ENCODE results near the gene IFIT1B. TPM values are rescaled to one million over a fixed set of nuclear protein-coding genes. Genes with fewer than 3 reads are reported as not detected.

The IFIT1B gene
- total RNA-seq, 1 donor from 2014 or later, result not detected

DNA sequence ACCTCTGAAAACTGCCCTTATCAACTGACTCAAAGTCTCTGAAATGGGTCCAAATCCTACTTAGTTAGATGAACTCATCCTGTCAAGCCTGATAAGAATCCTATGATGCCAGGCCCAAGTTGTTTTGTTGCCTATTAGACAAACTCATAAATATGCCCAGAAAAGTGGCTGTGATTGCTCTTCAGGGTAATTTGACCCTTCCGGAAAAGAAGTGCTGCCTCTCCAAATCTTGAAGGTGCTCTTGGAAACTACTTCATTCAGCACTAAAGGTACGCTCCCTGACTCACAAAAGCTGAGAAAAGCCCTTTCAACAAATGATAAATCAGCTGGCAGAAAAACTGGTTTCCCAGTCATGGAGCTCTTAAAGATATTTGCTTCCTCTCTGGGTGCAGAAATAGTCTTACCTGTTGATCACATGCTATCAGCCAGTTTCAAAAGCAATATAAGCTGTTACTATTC is 43.2 kb downstream of the IFIT1B start:
- intact Hi-C loops (cut with DNase I), result no loop called here
- peaks cover 0 to 9% of the 10 kb centered on the region in 2 donors for H3K36me3 ChIP-seq
- H3K4me1 ChIP-seq, result peaks cover 21% of the 10 kb centered on the region
- TF ChIP-seq POLR2A (IDR thresholded peaks at IDR 0.05), result no peak
- TF ChIP-seq POLR2AphosphoS5 (IDR thresholded peaks at IDR 0.05; ENCODE audit: insufficient read depth in 1 of 2, low read depth in 1 of 2), result peak in 1 of 2 donors; percentile 72
- TF ChIP-seq, protein P1, sequence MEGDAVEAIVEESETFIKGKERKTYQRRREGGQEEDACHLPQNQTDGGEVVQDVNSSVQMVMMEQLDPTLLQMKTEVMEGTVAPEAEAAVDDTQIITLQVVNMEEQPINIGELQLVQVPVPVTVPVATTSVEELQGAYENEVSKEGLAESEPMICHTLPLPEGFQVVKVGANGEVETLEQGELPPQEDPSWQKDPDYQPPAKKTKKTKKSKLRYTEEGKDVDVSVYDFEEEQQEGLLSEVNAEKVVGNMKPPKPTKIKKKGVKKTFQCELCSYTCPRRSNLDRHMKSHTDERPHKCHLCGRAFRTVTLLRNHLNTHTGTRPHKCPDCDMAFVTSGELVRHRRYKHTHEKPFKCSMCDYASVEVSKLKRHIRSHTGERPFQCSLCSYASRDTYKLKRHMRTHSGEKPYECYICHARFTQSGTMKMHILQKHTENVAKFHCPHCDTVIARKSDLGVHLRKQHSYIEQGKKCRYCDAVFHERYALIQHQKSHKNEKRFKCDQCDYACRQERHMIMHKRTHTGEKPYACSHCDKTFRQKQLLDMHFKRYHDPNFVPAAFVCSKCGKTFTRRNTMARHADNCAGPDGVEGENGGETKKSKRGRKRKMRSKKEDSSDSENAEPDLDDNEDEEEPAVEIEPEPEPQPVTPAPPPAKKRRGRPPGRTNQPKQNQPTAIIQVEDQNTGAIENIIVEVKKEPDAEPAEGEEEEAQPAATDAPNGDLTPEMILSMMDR (IDR thresholded peaks at IDR 0.05), result no peak
- H3K27ac ChIP-seq, result no peak overlapping the region
- no peak overlapping the region for H3K4me3 ChIP-seq
- no peaks in the 10 kb centered on the region for H3K27me3 ChIP-seq
- DNase-seq (ENCODE audit: extremely low spot score in 2 of 2), result no peak
- H3K9me3 ChIP-seq, result no peaks in the 10 kb centered on the region

DNA sequence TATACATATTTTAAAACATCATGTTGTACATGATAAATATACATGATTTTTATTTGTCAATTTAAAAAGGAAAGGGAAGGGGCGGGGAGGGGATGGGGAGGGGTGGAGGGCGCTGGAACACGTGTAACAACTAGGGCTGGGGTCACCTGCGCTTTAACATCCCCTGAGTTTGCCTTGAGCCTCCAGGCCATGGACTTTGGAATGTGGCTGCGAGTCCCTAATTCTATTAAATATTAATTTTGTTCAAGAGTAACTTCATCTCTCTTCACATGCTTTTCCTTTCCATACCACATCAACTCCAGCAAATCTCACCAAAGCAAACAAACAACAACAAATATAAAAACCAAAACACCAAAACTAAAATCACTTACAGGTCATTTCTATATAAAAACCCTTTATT is 47.1 kb downstream of the IFIT1B start:
- Histone ChIP-seq H3K4me3 (no peak overlapping the region), H3K36me3 (no peaks in the 10 kb centered on the region), H3K27ac (no peak overlapping the region), H3K27me3 (no peaks in the 10 kb centered on the region), H3K4me1 (no peaks in the 10 kb centered on the region), H3K9me3 (no peaks in the 10 kb centered on the region)
- DNase-seq (ENCODE audit: extremely low spot score in 2 of 2), result no peak
- TF ChIP-seq POLR2AphosphoS5 (IDR thresholded peaks at IDR 0.05; ENCODE audit: insufficient read depth in 1 of 2, low read depth in 1 of 2) (no peak), POLR2A (IDR thresholded peaks at IDR 0.05) (no peak)
- TF ChIP-seq, protein P1 (IDR thresholded peaks at IDR 0.05), result no peak
- intact Hi-C loops (cut with DNase I), result no loop called here

DNA sequence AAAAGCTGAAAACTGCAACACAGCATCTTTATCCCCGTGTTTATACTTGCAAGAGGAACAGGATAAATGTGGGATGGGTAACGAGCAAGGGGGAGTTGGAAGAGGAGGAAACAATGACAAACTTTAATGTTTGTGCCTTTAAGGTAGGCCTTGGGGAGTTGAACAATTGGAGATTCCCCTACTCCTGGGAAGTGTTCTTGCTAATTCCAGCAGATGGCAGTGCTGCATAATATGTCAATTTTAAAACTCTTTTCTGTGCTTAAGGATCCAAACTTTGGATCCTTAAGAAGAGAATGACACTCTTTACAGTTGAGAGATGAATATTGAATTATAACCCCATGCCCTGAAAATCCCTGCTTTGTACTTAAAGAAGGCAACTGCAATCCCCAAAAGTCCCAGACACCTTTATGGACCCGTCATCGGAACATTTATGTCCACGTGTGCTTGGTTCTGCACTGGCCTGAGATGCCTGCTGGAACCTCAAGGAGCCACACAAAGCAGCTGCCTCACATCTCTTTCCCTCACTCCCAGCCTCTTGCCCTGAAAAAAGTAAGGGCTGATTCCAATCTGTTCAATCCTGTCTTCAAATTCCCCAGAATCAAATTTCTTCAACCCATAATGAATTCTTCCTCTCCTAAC is 48.5 kb downstream of the IFIT1B start:
- intact Hi-C loops (cut with DNase I), result loop anchor here (2.0 kb wide), 1 partner anchor 136 kb away; no protein-coding TSS in a partner anchor
- H3K27ac ChIP-seq, result no peak overlapping the region
- H3K4me1 ChIP-seq, result no peaks in the 10 kb centered on the region
- no peaks in the 10 kb centered on the region for H3K27me3 ChIP-seq
- no peak for TF ChIP-seq POLR2A (IDR thresholded peaks at IDR 0.05)
- TF ChIP-seq, protein P1 (IDR thresholded peaks at IDR 0.05), result peak; percentile 55 to 83 (median 75)
- no peak for TF ChIP-seq POLR2AphosphoS5 (IDR thresholded peaks at IDR 0.05; ENCODE audit: insufficient read depth in 1 of 2, low read depth in 1 of 2)
- H3K9me3 ChIP-seq, result no peaks in the 10 kb centered on the region
- no peak for DNase-seq (ENCODE audit: extremely low spot score in 2 of 2)
- H3K36me3 ChIP-seq, result no peaks in the 10 kb centered on the region
- H3K4me3 ChIP-seq, result no peak overlapping the region

DNA sequence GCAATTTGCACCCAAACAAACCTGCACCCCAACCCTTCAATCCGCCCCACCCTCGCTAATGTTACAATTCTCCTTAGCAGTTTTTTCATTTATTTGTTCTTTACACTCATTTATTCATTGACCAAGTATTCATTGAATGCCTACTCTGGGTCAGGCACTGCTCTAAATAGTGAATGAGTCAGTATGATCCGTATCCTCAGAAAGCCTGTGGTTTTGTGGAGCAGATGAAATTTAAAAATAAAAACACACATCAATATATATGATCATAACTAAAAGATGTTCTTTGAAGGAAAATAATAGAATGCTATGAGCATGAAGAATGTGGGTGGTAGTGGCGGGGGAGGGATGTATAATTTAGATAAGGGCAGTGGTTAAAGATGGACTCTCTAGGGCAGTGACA is 49.8 kb downstream of the IFIT1B start:
- H3K36me3 ChIP-seq, result no peaks in the 10 kb centered on the region
- no peaks in the 10 kb centered on the region for H3K4me1 ChIP-seq
- H3K27me3 ChIP-seq, result no peaks in the 10 kb centered on the region
- H3K9me3 ChIP-seq, result no peaks in the 10 kb centered on the region
- no peak overlapping the region for H3K27ac ChIP-seq
- H3K4me3 ChIP-seq, result no peak overlapping the region
- no peak for DNase-seq (ENCODE audit: extremely low spot score in 2 of 2)
- intact Hi-C loops (cut with DNase I), result loop anchor here (2.0 kb wide), 1 partner anchor 135 kb away; no protein-coding TSS in a partner anchor
- TF ChIP-seq POLR2A (IDR thresholded peaks at IDR 0.05), result no peak
- TF ChIP-seq, protein P1 (IDR thresholded peaks at IDR 0.05), result no peak
- TF ChIP-seq POLR2AphosphoS5 (IDR thresholded peaks at IDR 0.05; ENCODE audit: insufficient read depth in 1 of 2, low read depth in 1 of 2), result no peak

DNA sequence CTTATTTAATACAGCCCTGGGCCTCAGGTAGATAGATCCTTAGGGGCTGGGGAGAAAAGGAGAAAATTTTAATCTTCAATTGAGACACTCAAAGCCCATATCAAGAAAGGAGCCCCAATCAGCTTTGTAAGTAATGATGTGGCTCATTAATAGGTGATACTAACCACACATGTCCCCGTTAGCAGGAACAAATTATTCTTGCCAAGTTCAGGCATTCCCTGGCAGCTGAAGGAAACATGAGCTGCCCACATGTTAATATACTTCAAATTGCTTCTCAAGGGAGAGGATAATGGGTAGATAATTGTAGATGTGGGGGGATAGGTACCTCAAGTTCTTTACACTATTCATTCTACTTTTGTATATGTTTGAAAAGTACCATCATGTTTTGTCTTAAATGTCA is 51.0 kb downstream of the IFIT1B start:
- no peaks in the 10 kb centered on the region for H3K27me3 ChIP-seq

More for the DNA sequence above, 51.0 kb downstream of the IFIT1B start:
- no peaks in the 10 kb centered on the region for H3K9me3 ChIP-seq
- no peaks in the 10 kb centered on the region for H3K4me1 ChIP-seq
- H3K27ac ChIP-seq, result no peak overlapping the region
- intact Hi-C loops (cut with DNase I), result no loop called here
- no peak for TF ChIP-seq POLR2AphosphoS5 (IDR thresholded peaks at IDR 0.05; ENCODE audit: insufficient read depth in 1 of 2, low read depth in 1 of 2)
- TF ChIP-seq, protein P1 (IDR thresholded peaks at IDR 0.05), result no peak
- TF ChIP-seq POLR2A (IDR thresholded peaks at IDR 0.05), result no peak
- DNase-seq (ENCODE audit: extremely low spot score in 2 of 2), result no peak
- no peak overlapping the region for H3K4me3 ChIP-seq
- no peaks in the 10 kb centered on the region for H3K36me3 ChIP-seq

All from vagina (tissue), 2 donors.